ENCODE results near the gene AATK.

The AATK gene

DNA sequence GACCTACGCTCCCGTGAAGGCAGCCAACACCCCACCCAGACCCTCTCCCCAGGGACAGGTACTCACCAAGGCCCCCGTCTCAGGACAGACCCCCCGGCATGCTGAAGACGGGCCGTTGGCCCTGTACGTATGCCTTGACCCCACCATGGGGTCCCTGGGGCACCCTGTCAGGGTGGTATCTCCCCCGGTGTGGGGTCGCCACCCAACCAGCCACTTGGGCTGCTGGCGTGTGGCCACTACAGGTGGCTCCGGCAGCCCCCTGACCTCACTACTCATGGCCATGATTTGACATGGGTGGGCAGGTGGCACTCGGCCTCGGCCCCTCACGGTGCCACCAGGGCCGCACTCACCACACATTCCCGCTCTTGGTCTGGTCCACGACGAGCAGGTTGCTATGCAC is 41.6 kb downstream of the AATK start:
- no peak for DNase-seq

DNA sequence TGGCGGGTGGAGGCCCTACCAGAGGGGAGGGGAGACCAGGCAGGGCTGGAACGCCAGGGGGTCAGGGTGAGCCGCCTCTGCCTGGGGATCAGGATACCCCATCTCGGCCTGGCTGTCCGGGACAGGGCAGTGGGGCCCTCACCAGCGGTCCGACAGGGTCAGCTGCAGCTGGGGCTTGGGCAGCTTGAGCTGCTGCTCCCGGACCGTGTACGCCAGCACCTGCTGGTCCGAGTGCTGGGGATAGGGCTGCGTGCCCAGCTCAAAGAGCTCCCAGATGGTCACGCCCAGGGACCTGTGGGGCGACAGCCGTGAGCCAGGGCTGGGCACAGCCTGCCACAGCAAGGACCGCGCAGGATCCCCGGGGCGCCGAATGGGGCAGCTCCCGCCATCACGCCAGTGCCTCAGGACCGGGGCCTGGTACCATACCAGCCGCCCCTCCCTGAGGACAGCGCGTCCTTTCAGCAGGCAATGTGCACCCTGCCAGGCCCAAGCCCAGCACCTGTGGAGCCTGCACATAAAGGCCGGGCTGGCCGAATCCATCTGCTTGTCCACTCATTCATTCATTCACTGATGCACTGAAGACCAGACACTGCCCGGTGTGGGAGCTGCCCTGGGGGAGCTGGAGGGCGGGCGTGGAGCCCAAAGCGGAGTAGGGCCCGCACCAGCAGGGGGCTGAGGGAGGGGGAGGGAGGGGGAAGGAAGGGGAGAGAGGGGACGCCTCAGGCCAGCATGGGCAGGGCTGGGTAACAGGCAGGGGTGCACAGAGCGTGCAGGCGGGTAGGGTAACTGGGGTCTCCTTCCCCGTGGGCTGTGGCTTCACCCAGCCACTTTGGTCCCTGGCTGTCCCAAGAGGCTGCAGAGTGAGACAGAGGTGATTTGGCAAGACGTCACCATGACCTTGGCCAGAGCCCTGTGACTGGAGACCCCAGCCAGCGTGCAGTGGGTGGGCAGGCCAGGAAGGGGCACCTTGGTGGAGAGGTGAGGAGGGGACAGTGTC is 42.7 kb downstream of the AATK start:
- no peak for DNase-seq

- no peak for DNase-seq
These were observed 43.9 kb downstream of the AATK start for GRCh38 chr17:81121841-81122733.

DNA sequence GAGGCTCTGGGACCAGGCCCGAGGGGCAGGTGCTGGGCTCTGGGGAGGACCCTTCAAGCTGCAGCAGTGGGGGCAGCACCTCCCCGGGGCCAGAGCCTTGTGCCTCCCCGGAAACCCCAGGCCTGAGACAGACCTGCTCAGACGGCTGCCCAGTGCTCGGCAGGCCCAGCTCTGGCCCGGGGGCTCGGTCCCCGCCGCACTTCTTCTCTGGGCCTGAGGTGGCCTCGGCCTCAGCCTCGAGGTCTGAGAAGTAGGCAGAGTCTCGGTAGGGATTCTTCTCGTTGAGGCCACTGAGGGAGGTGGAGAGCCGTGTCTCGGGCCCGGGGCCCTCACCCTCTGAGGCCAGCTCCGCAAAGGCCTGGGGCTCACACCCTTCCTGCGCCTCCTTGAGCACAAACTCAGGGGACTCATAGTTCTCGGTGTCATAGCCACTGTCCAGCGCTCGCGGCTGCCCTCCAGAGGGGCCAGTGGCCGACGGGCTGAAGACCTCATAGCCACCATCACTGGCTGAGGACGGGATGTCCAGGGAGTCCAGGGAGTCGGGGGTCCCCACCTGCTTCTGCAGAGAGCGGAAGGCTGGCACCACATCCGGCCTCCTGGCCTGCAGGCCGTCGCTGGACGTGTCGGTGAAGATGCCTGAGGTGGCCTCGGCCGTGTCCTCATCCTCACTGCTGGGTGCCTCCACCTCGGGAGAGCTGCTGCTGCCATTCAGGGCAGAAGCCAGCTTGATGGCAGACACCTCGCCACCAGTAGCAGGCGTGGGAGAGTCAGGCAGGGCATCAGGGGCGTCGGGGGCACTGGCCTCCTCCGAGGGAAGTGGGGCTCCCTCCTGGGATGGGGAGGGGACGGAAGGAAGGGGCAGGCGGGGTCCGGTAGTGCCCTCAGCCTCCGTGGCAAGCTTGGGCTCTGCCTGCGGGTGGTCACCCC is 45.1 kb downstream of the AATK start:
- no peak for DNase-seq

- no peak for DNase-seq
These were observed 45.9 kb downstream of the AATK start for GRCh38 chr17:81120149-81120484.

DNA sequence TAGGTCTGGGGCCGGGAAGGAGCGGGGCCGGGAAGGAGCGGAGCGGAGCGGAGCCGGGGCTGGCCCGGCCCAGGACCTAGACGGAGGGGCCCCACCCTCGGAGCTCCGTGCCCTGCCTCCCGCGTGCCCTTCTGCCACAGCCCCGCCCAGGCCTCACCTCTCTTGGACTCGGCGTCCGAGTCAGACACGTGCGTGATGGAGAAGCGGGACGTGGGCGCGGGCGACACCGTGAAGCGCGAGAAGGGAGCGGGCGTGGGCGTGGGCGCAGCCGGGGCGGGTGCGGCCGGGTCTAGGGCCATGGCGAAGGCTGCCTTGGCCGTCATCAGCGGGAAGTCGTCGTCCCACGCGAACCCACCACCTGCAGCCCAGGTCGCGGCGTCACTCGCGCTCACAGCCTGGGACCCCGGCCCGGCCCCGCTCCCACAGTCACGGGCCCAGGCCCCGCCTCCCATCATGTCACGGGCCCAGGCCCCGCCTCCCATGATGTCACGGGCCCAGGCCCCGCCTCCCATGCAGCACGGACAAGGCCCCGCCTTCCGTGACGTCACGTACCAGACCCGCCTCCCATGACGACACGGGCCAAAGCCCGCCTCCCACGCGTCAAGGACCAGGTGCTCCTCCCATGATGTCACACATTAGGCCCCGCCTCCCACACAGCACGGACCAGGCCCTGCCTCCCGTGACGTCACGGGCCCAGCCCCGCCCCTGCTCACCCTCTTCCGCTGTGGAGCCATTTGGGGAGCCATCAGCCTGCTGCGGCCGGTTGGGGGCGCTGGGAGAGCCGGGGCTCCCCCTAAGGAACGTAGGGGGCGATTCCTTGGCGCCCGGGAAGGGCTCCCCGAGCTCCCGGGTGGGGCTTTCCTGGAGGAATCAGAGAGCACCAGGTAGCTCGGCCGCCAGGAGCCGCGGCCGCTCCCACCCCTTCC is 46.5 kb downstream of the AATK start:
- DNase-seq = peak; percentile 87

DNA sequence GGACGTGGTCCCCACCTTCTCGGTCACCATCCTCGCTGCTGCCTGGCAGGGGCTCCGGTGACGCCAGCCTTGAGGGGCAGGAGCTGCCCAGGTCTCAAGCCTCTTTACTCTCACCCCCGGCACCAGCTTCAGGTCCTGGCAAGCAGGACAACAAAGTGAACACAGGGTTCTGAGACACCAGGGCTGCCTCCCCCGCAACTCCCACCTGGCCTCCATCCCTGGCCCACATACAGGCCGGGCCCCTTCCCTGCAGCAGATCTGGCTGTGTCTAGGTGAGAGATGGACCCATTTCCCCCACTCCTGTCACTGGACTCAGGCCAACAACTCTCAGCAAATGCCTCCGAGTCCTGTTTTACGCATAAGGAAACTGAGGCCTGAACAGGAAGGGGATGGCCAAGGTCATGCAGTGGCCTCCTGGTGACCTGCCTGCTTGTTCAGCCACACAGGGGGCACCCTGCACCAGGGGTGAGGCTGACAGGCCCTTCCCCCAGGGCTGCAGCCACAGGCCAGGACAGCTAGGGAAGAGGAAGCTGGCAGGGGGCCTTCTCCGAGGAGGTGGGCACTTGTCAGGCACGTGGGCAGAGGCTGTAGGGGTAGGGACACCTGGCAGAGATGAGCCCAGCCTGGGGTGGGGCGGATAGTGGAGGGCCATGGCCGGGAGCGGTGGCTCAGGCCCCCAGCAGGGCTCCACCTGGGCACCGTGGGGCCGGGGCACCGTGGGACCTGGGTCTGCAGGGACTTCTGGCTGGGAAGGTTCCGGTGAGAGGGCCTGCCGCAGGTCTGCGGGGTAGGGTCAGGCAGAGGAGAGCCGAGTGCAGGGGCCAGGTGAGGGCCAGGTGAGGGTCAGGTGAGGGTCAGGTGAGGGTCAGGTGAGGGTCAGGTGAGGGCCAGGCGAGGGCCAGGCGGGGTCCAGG is 47.5 kb downstream of the AATK start:
- DNase-seq = no peak

- no peak for DNase-seq
These were observed 48.3 kb downstream of the AATK start for GRCh38 chr17:81117672-81118198.

DNA sequence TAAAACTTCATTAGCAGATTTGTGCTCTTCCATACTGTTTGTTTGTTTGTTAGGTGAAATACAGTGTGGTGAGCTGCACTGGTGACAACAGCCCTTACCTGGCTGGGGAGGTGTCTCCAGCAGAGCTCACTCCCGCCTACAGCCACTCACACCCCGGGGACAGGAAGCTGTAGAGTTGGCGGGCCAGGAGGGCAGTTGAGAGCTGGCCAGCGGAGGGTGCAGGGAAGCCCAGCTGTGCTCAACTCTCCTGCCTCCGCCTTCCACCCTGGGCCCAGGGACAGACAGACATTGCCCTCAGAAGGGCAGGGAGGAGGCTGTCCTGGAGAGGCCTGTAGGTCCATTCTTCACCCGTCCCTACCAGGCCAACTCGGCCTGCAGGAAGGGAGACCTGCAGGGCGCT is 49.3 kb downstream of the AATK start:
- DNase-seq = no peak

- DNase-seq = no peak
These were observed 50.1 kb downstream of the AATK start for GRCh38 chr17:81115749-81116464.

- no peak for DNase-seq
These were observed 50.8 kb downstream of the AATK start for GRCh38 chr17:81115219-81115618.

- DNase-seq = no peak
These were observed 51.5 kb downstream of the AATK start for GRCh38 chr17:81114351-81115093.

- DNase-seq = no peak
These were observed 52.8 kb downstream of the AATK start for GRCh38 chr17:81113158-81113724.

GRCh38 chr17:81112450-81112849 is 53.6 kb downstream of the AATK start:
- DNase-seq = no peak

DNA sequence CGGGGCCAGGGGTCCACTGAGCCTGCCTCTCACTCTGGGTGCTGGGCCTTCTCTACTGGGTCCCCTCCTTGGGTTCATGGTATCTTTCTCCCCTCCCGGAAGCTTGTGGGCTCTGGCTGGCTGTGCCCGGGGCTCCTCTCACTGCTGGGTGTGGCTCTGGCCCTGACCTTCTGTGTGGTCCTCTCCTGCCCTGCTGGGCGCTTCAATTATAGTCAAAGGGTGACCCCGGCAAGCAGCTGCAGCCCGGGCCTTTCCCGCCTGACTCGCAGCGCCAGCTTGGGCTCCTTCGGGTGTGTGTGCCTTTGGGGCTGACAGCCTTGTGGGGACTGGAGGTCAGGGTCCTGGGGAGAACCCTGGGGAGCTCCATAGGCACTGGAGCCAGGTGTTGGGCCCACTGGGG is 55.0 kb downstream of the AATK start:
- DNase-seq = no peak

DNA sequence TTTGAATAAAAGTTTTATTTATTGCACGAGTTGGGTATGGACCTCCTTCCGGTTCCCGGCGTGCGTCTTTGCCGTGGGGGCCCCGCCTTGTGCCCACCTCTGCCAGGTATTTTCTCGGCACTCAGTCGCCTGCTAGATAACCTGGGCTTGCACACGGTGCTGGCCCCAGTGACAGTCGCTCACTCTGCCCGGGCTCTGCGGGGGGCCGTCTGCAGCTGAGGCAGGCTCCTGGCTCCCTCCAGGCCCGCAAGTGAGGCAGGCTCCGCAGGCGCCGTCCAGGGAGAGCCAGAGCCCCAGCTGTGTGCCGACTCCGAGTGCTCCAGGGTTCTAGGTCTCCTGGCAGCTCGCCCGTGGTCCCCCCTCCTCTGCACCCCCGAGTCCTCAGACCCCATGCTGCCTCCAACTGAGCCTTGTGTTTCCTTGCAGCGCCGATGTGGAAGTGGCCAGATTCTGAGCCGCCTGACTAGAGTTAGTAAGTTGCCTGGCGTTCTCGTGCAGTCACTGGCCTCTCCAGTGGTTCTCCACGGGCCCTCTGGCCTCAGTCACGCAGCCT is 55.5 kb downstream of the AATK start:
- DNase-seq = no peak

- DNase-seq = no peak
These were observed 56.1 kb downstream of the AATK start for GRCh38 chr17:81109957-81110356.

GRCh38 chr17:81108220-81108619 is 57.8 kb downstream of the AATK start:
- DNase-seq = no peak
